IMR-90 (cell line): ENCODE measurements around the gene ABTB2. TPM values are rescaled to one million over a fixed set of nuclear protein-coding genes. Genes with fewer than 3 reads are reported as not detected.

Source experiments
- ATAC-seq: fragments of 200-7000 bp; cut with Tn5 transposase; 2 replicates; pipeline ENCODE4 v1.9.1; 2020; ENCODE audit warnings: low read depth, mild to moderate bottlenecking, moderate library complexity
- BruUV-seq: library from RNA; stranded (reverse); fragments of 400-500 nt; replicated peaks from 2 replicates; lab custom pipeline; 2021; lab: Mats Ljungman, UMichigan
- CTCF ChIA-PET: fragments of 300-600 bp; formaldehyde crosslinking; extraction: SDS; loops from one replicate; lab custom pipeline; 2021; ENCODE audit warnings: antibody characterized with exemption; lab: Yijun Ruan, JAX
- POLR2A ChIA-PET: fragments of 300-600 bp; sonication (Branson Sonifier 250); formaldehyde crosslinking; loops from one replicate; lab custom pipeline; 2022; ENCODE audit warnings: antibody characterized with exemption; ENCODE audit not compliant: unreplicated experiment; lab: Charles Lee
- DNase-seq: peaks from one replicate; pipeline ENCODE4 v3.0.0; 2013
- H2AFZ ChIP-seq: replicated peaks from 2 replicates; pipeline ENCODE3; 2013; ENCODE audit warnings: low read length, mild to moderate bottlenecking; ENCODE audit not compliant: poor library complexity
- H2AK5ac ChIP-seq: 2 replicates; pipeline ENCODE4 v1.6.1; 2013; ENCODE audit warnings: low read depth, low read length, inconsistent platforms
- H2AK9ac ChIP-seq: replicated peaks from 2 replicates; pipeline ENCODE3; 2013; ENCODE audit warnings: mild to moderate bottlenecking, low read depth, low read length, moderate library complexity; ENCODE audit not compliant: poor library complexity
- H2BK120ac ChIP-seq: 2 replicates; pipeline ENCODE4 v1.6.1; 2013; ENCODE audit warnings: low read depth, low read length, inconsistent platforms
- H2BK15ac ChIP-seq: 3 replicates; pipeline ENCODE4 v1.6.1; 2013; ENCODE audit warnings: low read depth, low read length, inconsistent platforms
- H2BK20ac ChIP-seq: 2 replicates; pipeline ENCODE4 v1.6.1; 2013; ENCODE audit warnings: low read depth, mild to moderate bottlenecking, inconsistent platforms, low read length, moderate library complexity
- H2BK5ac ChIP-seq: 2 replicates; pipeline ENCODE4 v1.6.1; 2013; ENCODE audit warnings: mild to moderate bottlenecking, low read depth, low read length, inconsistent platforms; ENCODE audit not compliant: poor library complexity, severe bottlenecking
- H3K14ac ChIP-seq: replicated peaks from 2 replicates; pipeline ENCODE4 v1.6.1; 2013; ENCODE audit warnings: low read depth, low read length, inconsistent platforms
- H3K18ac ChIP-seq: 2 replicates; pipeline ENCODE4 v1.6.1; 2013; ENCODE audit warnings: low read depth, low read length, control low read depth
- H3K23ac ChIP-seq: 2 replicates; pipeline ENCODE4 v1.6.1; 2013; ENCODE audit warnings: low read depth, low read length, inconsistent platforms
- H3K27ac ChIP-seq: 2 replicates; pipeline ENCODE4 v1.5.1; 2013; ENCODE audit warnings: mild to moderate bottlenecking, control low read depth, low read length; ENCODE audit not compliant: insufficient read depth
- H3K27me3 ChIP-seq: 2 replicates; pipeline ENCODE4 v1.6.1; 2013; ENCODE audit warnings: low read length; ENCODE audit not compliant: control insufficient read depth, insufficient read depth
- H3K36me3 ChIP-seq: 2 replicates; pipeline ENCODE4 v1.6.1; 2013; ENCODE audit warnings: low read length, mixed read lengths; ENCODE audit not compliant: control insufficient read depth, insufficient read depth
- H3K4ac ChIP-seq: 2 replicates; pipeline ENCODE4 v1.6.1; 2013; ENCODE audit warnings: low read depth, low read length, inconsistent platforms
- H3K4me1 ChIP-seq: 2 replicates; pipeline ENCODE4 v1.6.1; 2013; ENCODE audit warnings: low read length, mixed read lengths; ENCODE audit not compliant: control insufficient read depth, insufficient read depth
- H3K4me2 ChIP-seq: 2 replicates; pipeline ENCODE4 v1.6.1; 2013; ENCODE audit warnings: low read depth, mild to moderate bottlenecking, control low read depth, low read length, moderate library complexity
- H3K4me3 ChIP-seq: 2 replicates; pipeline ENCODE4 v1.5.1; 2013; ENCODE audit warnings: low read depth, mild to moderate bottlenecking, control low read depth, low read length, moderate library complexity; ENCODE audit not compliant: insufficient read depth
- H3K56ac ChIP-seq: 2 replicates; pipeline ENCODE4 v1.6.1; 2013; ENCODE audit warnings: low read length, inconsistent platforms; ENCODE audit not compliant: insufficient read depth; ENCODE audit errors: extremely low read depth
- H3K79me1 ChIP-seq, 2 experiments: 2 replicates each; pipeline ENCODE4 v1.6.1; 2013; ENCODE audit warnings: low read length in 2 of 2, inconsistent platforms in 1 of 2, low read depth in 1 of 2
- H3K9ac ChIP-seq: 2 replicates; pipeline ENCODE4 v1.6.1; 2013; ENCODE audit warnings: low read depth, low read length, control low read depth
- H3K9me1 ChIP-seq: 2 replicates; pipeline ENCODE4 v1.6.1; 2013; ENCODE audit warnings: low read length, inconsistent platforms; ENCODE audit not compliant: insufficient read depth
- H3K9me3 ChIP-seq: 2 replicates; pipeline ENCODE4 v1.6.1; 2013; ENCODE audit warnings: low read length; ENCODE audit not compliant: control insufficient read depth, insufficient read depth
- H4K20me1 ChIP-seq: 2 replicates; pipeline ENCODE4 v1.6.1; 2013; ENCODE audit warnings: low read length, inconsistent platforms; ENCODE audit not compliant: insufficient read depth
- H4K5ac ChIP-seq: 2 replicates; pipeline ENCODE4 v1.6.1; 2013; ENCODE audit warnings: mild to moderate bottlenecking, low read depth, low read length, control low read depth
- H4K8ac ChIP-seq, 2 experiments: 2 replicates each; pipeline ENCODE4 v1.6.1; 2013; ENCODE audit warnings: low read depth in 2 of 2, low read length in 2 of 2, control low read depth in 1 of 2, inconsistent platforms in 1 of 2
- H4K91ac ChIP-seq: 2 replicates; pipeline ENCODE4 v1.6.1; 2013; ENCODE audit warnings: low read depth, low read length, inconsistent platforms; ENCODE audit not compliant: insufficient read depth
- BHLHE40 ChIP-seq: fragments of 150-350 bp; IDR thresholded peaks from 2 replicates; pipeline ENCODE4 v1.6.1; 2016; ENCODE audit warnings: mild to moderate bottlenecking, low read depth, low read length
- CEBPB ChIP-seq: IDR thresholded peaks from 2 replicates; pipeline ENCODE4 v1.6.1; 2012; ENCODE audit warnings: low read depth, low read length, improper control_type of control experiment
- CHD1 ChIP-seq: IDR thresholded peaks from 2 replicates; pipeline ENCODE4 v1.6.1; 2012; ENCODE audit warnings: low read depth, low read length, improper control_type of control experiment
- FOS ChIP-seq: fragments of 150-350 bp; IDR thresholded peaks from 2 replicates; pipeline ENCODE4 v1.6.1; 2016; ENCODE audit warnings: low read depth, low read length
- MAFK ChIP-seq: IDR thresholded peaks from 2 replicates; pipeline ENCODE4 v1.6.1; 2012; ENCODE audit warnings: low read depth, low read length, improper control_type of control experiment
- MAZ ChIP-seq: IDR thresholded peaks from 2 replicates; pipeline ENCODE4 v1.6.1; 2012; ENCODE audit warnings: low read depth, mild to moderate bottlenecking, low read length, improper control_type of control experiment, moderate library complexity, borderline replicate concordance
- MXI1 ChIP-seq: IDR thresholded peaks from 2 replicates; pipeline ENCODE4 v1.6.1; 2012; ENCODE audit warnings: low read depth, mild to moderate bottlenecking, low read length, moderate library complexity, borderline replicate concordance
- NFE2L2 ChIP-seq: fragments of 150-350 bp; IDR thresholded peaks from 2 replicates; pipeline ENCODE4 v1.6.1; 2016; ENCODE audit warnings: low read depth, mild to moderate bottlenecking, low read length
- RAD21 ChIP-seq: IDR thresholded peaks from 2 replicates; pipeline ENCODE4 v1.6.1; 2012; ENCODE audit warnings: low read length, improper control_type of control experiment
- RCOR1 ChIP-seq: IDR thresholded peaks from 2 replicates; pipeline ENCODE4 v1.6.1; 2012; ENCODE audit warnings: mild to moderate bottlenecking, low read length, improper control_type of control experiment; ENCODE audit not compliant: insufficient replicate concordance
- RFX5 ChIP-seq: IDR thresholded peaks from 2 replicates; pipeline ENCODE4 v1.8.0; 2012; ENCODE audit warnings: low read depth, mild to moderate bottlenecking, low read length, moderate library complexity
- SMC3 ChIP-seq: fragments of 150-350 bp; IDR thresholded peaks from 2 replicates; pipeline ENCODE4 v1.6.1; 2016; ENCODE audit warnings: low read depth, mild to moderate bottlenecking, antibody characterized with exemption, low read length, moderate library complexity
- WGBS, 2 experiments: methylation state at CpG; one replicate each; pipeline versions ENCODE4 v1.1.5 to v1.1.7; 2013; ENCODE audit warnings: missing lambda C conversion rate in 2 of 2; ENCODE audit not compliant: insufficient read length in 1 of 2; ENCODE audit errors: extremely low coverage in 2 of 2; 5-methylcytosine and 5-hydroxymethylcytosine counted together
- dilution Hi-C: fragments of 300-500 bp; cut with HindIII; formaldehyde crosslinking; loops from one replicate; pipeline ENCODE4 v1.14.3; 2018; ENCODE audit warnings: low sequenced_read_pairs; ENCODE audit not compliant: unreplicated experiment
- in situ Hi-C: fragments of 300-500 bp; cut with MboI; formaldehyde crosslinking; loops from 3 replicates; pipeline ENCODE4 v1.14.3; 2019; ENCODE audit warnings: low sequenced_read_pairs, inconsistent platforms, mixed read lengths
- intact Hi-C: fragments of 100-400 bp; cut with micrococcal nuclease; formaldehyde crosslinking; loops from 2 replicates; pipeline ENCODE4 v1.10.0; 2022
- polyA plus RNA-seq, 3 experiments: library from polyadenylated mRNA; depleted of rRNA; stranded (reverse); fragments of >200 nt; gene quantifications; 2 replicates each; pipeline ENCODE4 v1.2.3, GENCODE V29; 2012; ENCODE audit warnings: low replicate concordance in 1 of 3
- total RNA-seq: library from RNA; depleted of rRNA; stranded (reverse); fragments of >200 nt; gene quantifications from 2 replicates; pipeline ENCODE4 v1.2.3, GENCODE V29; 2012
- TF ChIP-seq, protein P1 (sequence below): fragments of 150-350 bp; IDR thresholded peaks from 2 replicates; pipeline ENCODE4 v1.6.1; 2016; ENCODE audit warnings: low read depth, mild to moderate bottlenecking, low read length, moderate library complexity, borderline replicate concordance
- TF ChIP-seq, protein P2 (sequence below): fragments of 150-350 bp; IDR thresholded peaks from 2 replicates; pipeline ENCODE4 v1.6.1; 2017; ENCODE audit warnings: mild to moderate bottlenecking, antibody characterized with exemption, low read length, low read depth

The ABTB2 gene
- total and polyA plus RNA-seq, 2 of the 4 experiments (the other 2 are of a cell fraction) = 0.18 to 2.0 TPM

DNA sequence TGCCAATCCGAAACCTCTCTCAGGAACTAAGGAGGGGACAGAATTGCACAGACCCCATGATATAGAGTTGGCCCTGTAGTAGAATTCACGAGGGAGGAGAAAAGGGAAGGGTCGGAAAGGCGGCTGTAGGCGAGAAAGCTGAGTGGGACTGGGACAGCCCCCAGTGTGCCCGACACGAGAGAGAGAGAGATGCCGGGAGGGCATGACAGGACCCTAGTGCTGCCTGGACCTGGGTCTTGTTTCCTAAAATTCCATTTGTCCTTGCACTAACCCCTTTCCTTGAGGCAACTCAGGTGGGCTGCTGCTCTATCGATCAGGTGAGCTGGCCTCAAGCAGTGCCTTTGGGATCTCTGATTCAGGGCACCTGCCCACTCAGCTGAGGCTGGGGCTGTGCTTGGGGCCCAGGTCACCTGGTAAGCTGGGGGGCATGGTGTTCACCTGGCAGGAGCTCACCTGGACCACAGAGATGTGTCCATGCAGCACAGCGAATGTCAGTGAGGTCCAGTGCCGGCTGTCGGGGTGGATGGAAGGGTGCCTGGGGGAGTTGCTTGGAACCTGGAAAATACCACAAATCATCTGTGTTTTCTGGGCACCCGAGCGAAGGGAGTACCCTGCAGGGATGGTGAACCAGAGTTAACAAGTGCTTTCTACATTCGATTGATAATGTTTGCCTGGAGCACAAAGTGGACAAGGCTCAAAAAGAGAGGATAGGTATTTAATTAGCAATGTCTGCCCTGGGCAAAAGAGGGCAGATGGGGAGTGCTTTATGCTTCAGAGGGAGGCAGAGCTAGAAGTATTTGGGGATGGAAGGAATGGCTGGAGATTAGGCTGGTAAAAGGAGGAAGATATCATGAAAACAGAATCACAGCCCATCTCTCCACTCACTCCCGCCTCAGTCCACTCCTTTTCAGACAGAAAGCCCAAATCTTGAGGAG lies 190.7 kb downstream of the ABTB2 start:
- Histone ChIP-seq H2AK9ac (no peak overlapping the region), H3K27ac (no peak overlapping the region), H3K23ac (no peak overlapping the region), H2BK20ac (no peak overlapping the region), H3K27me3 (peaks cover 4% of the 10 kb centered on the region), H3K4me1 (peaks cover 4% of the 10 kb centered on the region), H3K36me3 (no peaks in the 10 kb centered on the region), H3K18ac (no peak overlapping the region), H2AFZ (peak overlapping the region; percentile 23), H2BK15ac (no peak overlapping the region), H3K4me2 (no peak overlapping the region), H3K56ac (no peak overlapping the region), H3K9ac (no peak overlapping the region), H3K4ac (no peak overlapping the region), H4K20me1 (no peaks in the 10 kb centered on the region; the same call in 1 of the 2 replicates), H3K9me1 (no peaks in the 10 kb centered on the region; the same call in 1 of the 2 replicates), H4K91ac (no peak overlapping the region), H3K79me1 (no peaks in the 10 kb centered on the region), H3K9me3 (peaks cover 2% of the 10 kb centered on the region; the same call in 1 of the 2 replicates), H3K14ac (no peak overlapping the region), H2BK120ac (no peak overlapping the region), H4K8ac (no peak overlapping the region), H4K5ac (no peak overlapping the region), H2BK5ac (no peak overlapping the region), H3K4me3 (no peak overlapping the region), H2AK5ac (no peak overlapping the region)
- BruUV-seq = no TSS peak
- no peak for ATAC-seq
- ChIA-PET POLR2A (no interaction called here), CTCF (no interaction called here)
- dilution Hi-C loops = no loop called here
- no peak for DNase-seq
- intact Hi-C loops = no loop called here
- in situ Hi-C loops = no loop called here
- WGBS, 2 experiments = 94% methylated on average over 11 of the region's 16 CpGs; no CpG with 5 or more reads in 1 of the 2 experiments
- no peak for TF ChIP-seq RFX5
- TF ChIP-seq, protein P1, sequence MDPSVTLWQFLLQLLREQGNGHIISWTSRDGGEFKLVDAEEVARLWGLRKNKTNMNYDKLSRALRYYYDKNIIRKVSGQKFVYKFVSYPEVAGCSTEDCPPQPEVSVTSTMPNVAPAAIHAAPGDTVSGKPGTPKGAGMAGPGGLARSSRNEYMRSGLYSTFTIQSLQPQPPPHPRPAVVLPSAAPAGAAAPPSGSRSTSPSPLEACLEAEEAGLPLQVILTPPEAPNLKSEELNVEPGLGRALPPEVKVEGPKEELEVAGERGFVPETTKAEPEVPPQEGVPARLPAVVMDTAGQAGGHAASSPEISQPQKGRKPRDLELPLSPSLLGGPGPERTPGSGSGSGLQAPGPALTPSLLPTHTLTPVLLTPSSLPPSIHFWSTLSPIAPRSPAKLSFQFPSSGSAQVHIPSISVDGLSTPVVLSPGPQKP = no peak
- no peak for TF ChIP-seq MAZ
- no peak for TF ChIP-seq RAD21
- TF ChIP-seq FOS = no peak
- TF ChIP-seq CHD1 = no peak
- TF ChIP-seq, protein P2, sequence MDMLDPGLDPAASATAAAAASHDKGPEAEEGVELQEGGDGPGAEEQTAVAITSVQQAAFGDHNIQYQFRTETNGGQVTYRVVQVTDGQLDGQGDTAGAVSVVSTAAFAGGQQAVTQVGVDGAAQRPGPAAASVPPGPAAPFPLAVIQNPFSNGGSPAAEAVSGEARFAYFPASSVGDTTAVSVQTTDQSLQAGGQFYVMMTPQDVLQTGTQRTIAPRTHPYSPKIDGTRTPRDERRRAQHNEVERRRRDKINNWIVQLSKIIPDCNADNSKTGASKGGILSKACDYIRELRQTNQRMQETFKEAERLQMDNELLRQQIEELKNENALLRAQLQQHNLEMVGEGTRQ = no peak
- no peak for TF ChIP-seq SMC3
- no peak for TF ChIP-seq MAFK
- no peak for TF ChIP-seq MXI1
- TF ChIP-seq CEBPB = no peak
- no peak for TF ChIP-seq BHLHE40
- no peak for TF ChIP-seq NFE2L2
- TF ChIP-seq RCOR1 = no peak
